K562 (cell line): Measurements from ENCODE around the gene C7orf25.

Source experiments
- KDM1A ChIP-seq, 2 experiments: fragments of 450-650 bp; IDR thresholded peaks; 2 replicates each; pipeline ENCODE4 v1.6.1; 2016; ENCODE audit warnings: mild to moderate bottlenecking in 2 of 2
- MAFF ChIP-seq: IDR thresholded peaks from 2 replicates; pipeline ENCODE4 v1.6.1; 2012; ENCODE audit warnings: low read length, improper control_type of control experiment
- MYNN ChIP-seq, 2 experiments: sonication (generic); formaldehyde crosslinking in 1 of 2; IDR thresholded peaks; 2 replicates each; pipeline versions ENCODE4 v1.5.0 to v1.6.1; 2016 to 2020; ENCODE audit warnings: antibody characterized with exemption in 1 of 2, missing genetic modification reagents in 1 of 2
- NCOR1 ChIP-seq: fragments of 450-650 bp; IDR thresholded peaks from 2 replicates; pipeline ENCODE4 v1.6.1; 2016; ENCODE audit warnings: mild to moderate bottlenecking, moderate library complexity
- NFIC ChIP-seq: fragments of 450-650 bp; IDR thresholded peaks from 2 replicates; pipeline ENCODE4 v1.6.1; 2017; ENCODE audit warnings: mild to moderate bottlenecking, inconsistent platforms
- POLR2A ChIP-seq: fragments of 450-650 bp; conservative IDR thresholded peaks from 2 replicates; pipeline ENCODE4 v1.6.1; 2016
- SMAD1 ChIP-seq: fragments of 150-350 bp; IDR thresholded peaks from 2 replicates; pipeline ENCODE4 v1.6.1; 2014; ENCODE audit warnings: low read length, low read depth; ENCODE audit not compliant: partially characterized antibody
- SRF ChIP-seq, 2 experiments: fragments of 250-450, 450-650 bp in 1 of 2; sonication (Bioruptor Pico) in 1 of 2; sonication (generic) in 1 of 2; formaldehyde crosslinking; IDR thresholded peaks; 2 replicates each; pipeline versions ENCODE4 v1.5.0 to v1.5.1; 2020 to 2022; ENCODE audit warnings: mild to moderate bottlenecking in 1 of 2, missing genetic modification reagents in 1 of 2
- TBL1XR1 ChIP-seq, 2 experiments: IDR thresholded peaks; 2 replicates each; pipeline ENCODE4 v1.6.1; 2012; ENCODE audit warnings: improper control_type of control experiment in 2 of 2, low read length in 2 of 2, mild to moderate bottlenecking in 1 of 2
- ZNF778 ChIP-seq: fragments of 450-650 bp; formaldehyde crosslinking; IDR thresholded peaks from 2 replicates; pipeline ENCODE4 v1.4.0; 2020; ENCODE audit warnings: mild to moderate bottlenecking, moderate library complexity
- TF ChIP-seq, protein P1 (sequence below), 2 experiments: IDR thresholded peaks; 2 replicates each; pipeline ENCODE4 v1.6.1; 2011; ENCODE audit warnings: borderline replicate concordance in 1 of 2, control low read depth in 1 of 2, low read depth in 1 of 2, low read length in 1 of 2, mild to moderate bottlenecking in 1 of 2, mixed read lengths in 1 of 2, moderate library complexity in 1 of 2; ENCODE audit not compliant: insufficient read depth in 1 of 2, insufficient read length in 1 of 2, poor library complexity in 1 of 2, severe bottlenecking in 1 of 2; ENCODE audit errors: extremely low read depth in 1 of 2

DNA sequence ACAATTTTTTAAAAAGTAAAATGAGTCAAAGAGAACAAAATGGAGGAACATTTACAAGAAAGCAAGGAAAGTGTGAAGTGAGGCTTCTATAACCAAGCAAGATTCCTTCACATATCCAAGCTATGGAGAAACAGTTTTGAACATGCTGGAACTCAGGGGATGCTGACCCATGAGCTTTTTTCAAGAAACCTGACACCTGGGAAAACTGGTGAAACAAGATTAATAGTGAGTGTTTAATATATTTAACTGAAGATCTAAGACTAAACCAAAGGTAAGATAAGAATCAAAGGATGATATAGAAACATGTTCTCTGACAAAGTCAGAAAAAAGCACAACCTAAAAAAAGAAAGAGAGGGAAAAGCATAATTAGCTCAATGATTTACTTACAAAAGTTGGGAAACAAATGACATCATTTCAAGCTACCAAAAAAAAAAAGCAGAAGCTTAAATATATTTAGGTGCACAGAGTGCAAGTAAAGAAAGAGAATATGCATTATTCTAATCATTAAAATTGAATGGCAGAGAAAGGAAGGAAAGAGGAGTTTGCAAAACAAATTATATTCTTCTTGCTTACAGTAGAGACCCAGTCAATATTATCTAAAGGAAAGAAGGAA, 24.9 kb downstream of the C7orf25 start:
- TF ChIP-seq POLR2A, result no peak
- TF ChIP-seq SMAD1, result no peak
- TF ChIP-seq SRF (CRISPR knock-in tag; IDR thresholded peaks at IDR 0.05), result no peak
- no peak for TF ChIP-seq TBL1XR1 (IDR thresholded peaks at IDR 0.05; ENCODE audit: low read length in 2 of 2)
- TF ChIP-seq NCOR1, result no peak
- TF ChIP-seq KDM1A (IDR thresholded peaks at IDR 0.05), result no peak
- no peak for TF ChIP-seq MYNN (IDR thresholded peaks at IDR 0.05)
- TF ChIP-seq MYNN (CRISPR knock-in tag; IDR thresholded peaks at IDR 0.05), result no peak
- no peak for TF ChIP-seq NFIC
- TF ChIP-seq, protein P1, sequence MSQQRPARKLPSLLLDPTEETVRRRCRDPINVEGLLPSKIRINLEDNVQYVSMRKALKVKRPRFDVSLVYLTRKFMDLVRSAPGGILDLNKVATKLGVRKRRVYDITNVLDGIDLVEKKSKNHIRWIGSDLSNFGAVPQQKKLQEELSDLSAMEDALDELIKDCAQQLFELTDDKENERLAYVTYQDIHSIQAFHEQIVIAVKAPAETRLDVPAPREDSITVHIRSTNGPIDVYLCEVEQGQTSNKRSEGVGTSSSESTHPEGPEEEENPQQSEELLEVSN (IDR thresholded peaks at IDR 0.05; ENCODE audit: borderline replicate concordance in 1 of 2, extremely low read depth in 1 of 2, insufficient read depth in 1 of 2, insufficient read length in 1 of 2, low read depth in 1 of 2, low read length in 1 of 2, poor library complexity in 1 of 2, severe bottlenecking in 1 of 2), result no peak
- TF ChIP-seq ZNF778 (CRISPR knock-in tag), result no peak
- no peak for TF ChIP-seq MAFF
